ENCODE data around the gene GZMB.

- TF ChIP-seq, protein P1, sequence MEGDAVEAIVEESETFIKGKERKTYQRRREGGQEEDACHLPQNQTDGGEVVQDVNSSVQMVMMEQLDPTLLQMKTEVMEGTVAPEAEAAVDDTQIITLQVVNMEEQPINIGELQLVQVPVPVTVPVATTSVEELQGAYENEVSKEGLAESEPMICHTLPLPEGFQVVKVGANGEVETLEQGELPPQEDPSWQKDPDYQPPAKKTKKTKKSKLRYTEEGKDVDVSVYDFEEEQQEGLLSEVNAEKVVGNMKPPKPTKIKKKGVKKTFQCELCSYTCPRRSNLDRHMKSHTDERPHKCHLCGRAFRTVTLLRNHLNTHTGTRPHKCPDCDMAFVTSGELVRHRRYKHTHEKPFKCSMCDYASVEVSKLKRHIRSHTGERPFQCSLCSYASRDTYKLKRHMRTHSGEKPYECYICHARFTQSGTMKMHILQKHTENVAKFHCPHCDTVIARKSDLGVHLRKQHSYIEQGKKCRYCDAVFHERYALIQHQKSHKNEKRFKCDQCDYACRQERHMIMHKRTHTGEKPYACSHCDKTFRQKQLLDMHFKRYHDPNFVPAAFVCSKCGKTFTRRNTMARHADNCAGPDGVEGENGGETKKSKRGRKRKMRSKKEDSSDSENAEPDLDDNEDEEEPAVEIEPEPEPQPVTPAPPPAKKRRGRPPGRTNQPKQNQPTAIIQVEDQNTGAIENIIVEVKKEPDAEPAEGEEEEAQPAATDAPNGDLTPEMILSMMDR (IDR thresholded peaks at IDR 0.05; ENCODE audit: poor library complexity) = no peak
- no peak for TF ChIP-seq EZH2phosphoT487 (IDR thresholded peaks at IDR 0.05; ENCODE audit: low read depth, severe bottlenecking, unreplicated experiment)
These were observed 36.6 kb downstream of the GZMB start for GRCh38 chr14:24597403-24597802.

All from hepatocyte (in vitro differentiated cells).